Measurements from ENCODE around the gene CSF1R.

The CSF1R gene

GRCh38 chr5:150126921-150127265, 40.5 kb upstream of the CSF1R start:
- Histone ChIP-seq H3K27me3 (ENCODE audit: low read depth, low read length) (no peaks in the 10 kb centered on the region), H3K36me3 (ENCODE audit: control insufficient read depth in 1 of 2, insufficient read depth in 2 of 2, low read length in 2 of 2) (peaks cover 5 to 20% of the 10 kb centered on the region in 2 donors), H3K9me3 (ENCODE audit: control insufficient read depth in 1 of 2, low read length in 2 of 2) (no peaks in the 10 kb centered on the region), H3K27ac (ENCODE audit: low read length) (no peak overlapping the region), H3K4me1 (ENCODE audit: control insufficient read depth in 1 of 2, insufficient read depth in 2 of 2, low read length in 2 of 2) (peaks cover 0 to 12% of the 10 kb centered on the region in 2 donors), H3K4me3 (ENCODE audit: low read depth in 1 of 2, low read length in 2 of 2) (no peak overlapping the region)

DNA sequence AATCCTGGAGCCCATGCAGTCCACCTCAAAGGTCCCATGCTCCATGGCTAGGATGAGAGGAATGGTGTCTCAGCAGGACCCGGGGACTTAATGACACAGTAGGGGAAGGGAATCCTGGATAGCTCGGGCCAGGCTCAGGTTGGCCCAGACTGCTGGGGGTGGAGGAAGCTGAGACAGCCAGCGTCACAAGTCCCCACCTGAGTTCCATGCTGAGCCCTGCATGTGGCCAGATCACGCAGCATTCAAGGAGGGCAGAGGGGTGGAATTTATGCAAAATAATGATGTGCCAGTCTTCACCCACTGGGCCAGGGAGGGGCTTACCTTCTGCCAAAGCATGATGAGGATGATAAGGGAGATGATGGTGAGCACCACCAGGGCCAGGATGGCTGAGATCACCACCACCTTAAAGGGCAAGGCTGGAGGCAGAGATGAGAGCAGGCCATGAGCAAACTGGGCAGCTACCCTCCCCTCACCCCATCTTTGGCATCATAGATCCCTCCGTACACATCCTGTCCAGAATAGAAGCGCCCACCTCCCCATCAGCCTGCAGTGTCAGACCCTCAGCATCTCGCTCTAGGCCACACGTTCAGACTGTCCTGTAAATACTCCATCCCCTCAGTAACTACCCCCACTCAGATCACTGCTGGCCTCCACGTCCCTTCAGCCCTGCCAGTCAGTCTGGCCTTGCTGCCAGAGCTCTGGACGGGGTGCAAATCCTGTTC, 40.0 kb upstream of the CSF1R start:
- Histone ChIP-seq H3K9me3 (ENCODE audit: control insufficient read depth in 1 of 2, low read length in 2 of 2) (no peaks in the 10 kb centered on the region), H3K27ac (ENCODE audit: low read length) (no peak overlapping the region), H3K36me3 (ENCODE audit: control insufficient read depth in 1 of 2, insufficient read depth in 2 of 2, low read length in 2 of 2) (peaks cover 10 to 25% of the 10 kb centered on the region in 2 donors), H3K4me3 (ENCODE audit: low read depth in 1 of 2, low read length in 2 of 2) (no peak overlapping the region), H3K27me3 (ENCODE audit: low read depth, low read length) (no peaks in the 10 kb centered on the region), H3K4me1 (ENCODE audit: control insufficient read depth in 1 of 2, insufficient read depth in 2 of 2, low read length in 2 of 2) (peaks cover 0 to 12% of the 10 kb centered on the region in 2 donors)

DNA sequence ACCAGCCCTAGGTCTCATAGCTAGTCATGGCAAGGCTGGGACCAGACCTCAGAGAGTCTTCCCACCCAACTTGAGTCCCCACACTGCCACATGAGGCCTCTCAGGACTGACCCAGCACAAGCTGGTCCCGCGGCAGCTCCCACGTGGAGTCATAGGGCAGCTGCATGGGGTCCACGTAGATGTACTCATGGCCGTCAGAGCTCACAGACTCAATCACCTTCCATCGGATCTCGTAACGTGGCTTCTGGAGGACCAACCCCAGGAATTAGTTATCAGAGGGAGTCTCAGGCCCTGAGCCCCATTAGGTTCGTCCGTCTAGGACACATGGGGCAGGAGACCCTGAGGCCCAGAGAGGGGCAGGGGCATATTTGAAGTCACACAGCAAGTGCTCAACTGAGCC, 39.0 kb upstream of the CSF1R start:
- H3K9me3 ChIP-seq (ENCODE audit: control insufficient read depth in 1 of 2, low read length in 2 of 2) = no peaks in the 10 kb centered on the region
- peaks cover 0 to 10% of the 10 kb centered on the region in 2 donors for H3K4me1 ChIP-seq (ENCODE audit: control insufficient read depth in 1 of 2, insufficient read depth in 2 of 2, low read length in 2 of 2)
- H3K4me3 ChIP-seq (ENCODE audit: low read depth in 1 of 2, low read length in 2 of 2) = no peak overlapping the region
- no peaks in the 10 kb centered on the region for H3K27me3 ChIP-seq (ENCODE audit: low read depth, low read length)
- no peak overlapping the region for H3K27ac ChIP-seq (ENCODE audit: low read length)
- peaks cover 15 to 35% of the 10 kb centered on the region in 2 donors for H3K36me3 ChIP-seq (ENCODE audit: control insufficient read depth in 1 of 2, insufficient read depth in 2 of 2, low read length in 2 of 2)

DNA sequence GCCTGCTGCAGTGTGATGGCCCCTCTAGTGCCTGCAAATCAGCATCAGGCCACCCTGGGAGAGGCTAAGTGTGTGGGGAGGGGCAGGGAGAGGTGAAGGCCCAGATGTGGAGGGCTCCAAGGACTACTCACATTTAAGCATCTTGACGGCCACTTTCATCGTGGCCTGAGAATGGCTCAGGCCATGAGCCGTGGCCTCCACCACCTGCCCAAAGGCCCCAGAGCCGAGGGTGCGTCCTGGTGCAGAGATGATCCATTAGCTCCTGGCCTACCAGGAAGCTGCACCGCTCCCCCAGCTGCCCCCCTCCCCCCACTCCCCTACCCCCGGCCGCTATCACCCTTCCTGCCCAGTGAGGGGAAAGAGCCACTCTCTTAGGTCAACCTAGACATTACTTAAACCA, 38.2 kb upstream of the CSF1R start:
- Histone ChIP-seq H3K27ac (ENCODE audit: low read length) (no peak overlapping the region), H3K9me3 (ENCODE audit: control insufficient read depth in 1 of 2, low read length in 2 of 2) (no peaks in the 10 kb centered on the region), H3K4me1 (ENCODE audit: control insufficient read depth in 1 of 2, insufficient read depth in 2 of 2, low read length in 2 of 2) (peaks cover 0 to 3% of the 10 kb centered on the region in 2 donors), H3K27me3 (ENCODE audit: low read depth, low read length) (no peaks in the 10 kb centered on the region), H3K4me3 (ENCODE audit: low read depth in 1 of 2, low read length in 2 of 2) (no peak overlapping the region), H3K36me3 (ENCODE audit: control insufficient read depth in 1 of 2, insufficient read depth in 2 of 2, low read length in 2 of 2) (peaks cover 15 to 42% of the 10 kb centered on the region in 2 donors)

GRCh38 chr5:150124111-150124557, 37.8 kb upstream of the CSF1R start:
- H3K27ac ChIP-seq (ENCODE audit: low read length) = no peak overlapping the region

GRCh38 chr5:150123542-150123941, 37.2 kb upstream of the CSF1R start:
- Histone ChIP-seq H3K4me3 (ENCODE audit: low read depth in 1 of 2, low read length in 2 of 2) (no peak overlapping the region), H3K36me3 (ENCODE audit: control insufficient read depth in 1 of 2, insufficient read depth in 2 of 2, low read length in 2 of 2) (peaks cover 10 to 47% of the 10 kb centered on the region in 2 donors)

More at GRCh38 chr5:150124111-150124557, 37.8 kb upstream of the CSF1R start:
- Histone ChIP-seq H3K4me3 (ENCODE audit: low read depth in 1 of 2, low read length in 2 of 2) (no peak overlapping the region), H3K4me1 (ENCODE audit: control insufficient read depth in 1 of 2, insufficient read depth in 2 of 2, low read length in 2 of 2) (no peaks in the 10 kb centered on the region), H3K27me3 (ENCODE audit: low read depth, low read length) (no peaks in the 10 kb centered on the region), H3K9me3 (ENCODE audit: control insufficient read depth in 1 of 2, low read length in 2 of 2) (no peaks in the 10 kb centered on the region), H3K36me3 (ENCODE audit: control insufficient read depth in 1 of 2, insufficient read depth in 2 of 2, low read length in 2 of 2) (peaks cover 12 to 47% of the 10 kb centered on the region in 2 donors)

DNA sequence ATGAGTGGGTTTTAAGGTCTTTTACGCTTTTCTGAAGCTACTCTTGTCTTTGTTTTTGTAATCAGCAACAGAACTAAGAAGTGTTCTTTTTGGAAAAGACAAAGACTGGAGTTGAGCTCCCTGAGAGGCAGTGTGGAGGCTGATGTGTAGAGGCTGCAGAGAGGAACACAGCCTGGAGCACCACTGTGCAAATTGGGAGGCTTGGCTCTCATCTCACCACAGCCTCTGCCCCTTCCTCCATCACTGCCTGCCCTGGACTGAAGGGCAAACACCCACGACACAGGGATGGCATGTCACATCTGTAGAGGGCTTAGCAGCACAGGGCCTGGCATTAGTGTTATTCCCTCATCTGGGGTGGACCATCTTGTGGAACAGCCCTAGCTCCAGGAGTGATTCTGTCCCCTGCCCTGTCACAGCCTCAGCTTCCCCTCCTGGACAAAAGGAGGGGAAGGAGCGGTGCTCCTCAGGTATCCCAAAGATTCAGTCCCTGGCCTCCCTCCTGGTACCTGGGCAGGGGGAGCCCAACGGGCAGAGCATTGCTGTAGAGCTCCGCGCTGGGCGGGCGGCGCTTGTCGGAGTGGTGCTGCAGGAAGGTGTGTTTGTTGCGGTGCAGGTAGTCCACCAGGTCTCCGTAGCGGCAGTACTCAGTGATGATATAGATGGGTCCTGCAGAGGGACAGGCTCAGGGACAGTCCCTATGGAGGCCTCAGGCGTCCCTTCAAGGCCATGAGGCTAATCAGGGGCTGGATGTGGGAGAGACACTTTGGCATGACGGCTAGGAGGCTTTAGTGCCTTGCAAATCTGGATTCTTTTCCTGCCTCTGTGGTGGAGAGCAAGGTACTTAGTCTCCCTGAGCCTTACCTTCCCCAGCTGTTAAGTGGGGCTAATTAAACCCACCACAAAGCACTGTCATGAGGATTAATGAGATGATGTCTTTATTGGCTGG, 36.5 kb upstream of the CSF1R start:
- peaks cover 12 to 47% of the 10 kb centered on the region in 2 donors for H3K36me3 ChIP-seq (ENCODE audit: control insufficient read depth in 1 of 2, insufficient read depth in 2 of 2, low read length in 2 of 2)
- H3K4me3 ChIP-seq (ENCODE audit: low read depth in 1 of 2, low read length in 2 of 2) = no peak overlapping the region
- no peak overlapping the region for H3K27ac ChIP-seq (ENCODE audit: low read length)
- H3K9me3 ChIP-seq (ENCODE audit: control insufficient read depth in 1 of 2, low read length in 2 of 2) = no peaks in the 10 kb centered on the region
- no peaks in the 10 kb centered on the region for H3K27me3 ChIP-seq (ENCODE audit: low read depth, low read length)
- no peaks in the 10 kb centered on the region for H3K4me1 ChIP-seq (ENCODE audit: control insufficient read depth in 1 of 2, insufficient read depth in 2 of 2, low read length in 2 of 2)

More at GRCh38 chr5:150123542-150123941, 37.2 kb upstream of the CSF1R start:
- Histone ChIP-seq H3K27ac (ENCODE audit: low read length) (no peak overlapping the region), H3K9me3 (ENCODE audit: control insufficient read depth in 1 of 2, low read length in 2 of 2) (no peaks in the 10 kb centered on the region), H3K27me3 (ENCODE audit: low read depth, low read length) (no peaks in the 10 kb centered on the region), H3K4me1 (ENCODE audit: control insufficient read depth in 1 of 2, insufficient read depth in 2 of 2, low read length in 2 of 2) (no peaks in the 10 kb centered on the region)

DNA sequence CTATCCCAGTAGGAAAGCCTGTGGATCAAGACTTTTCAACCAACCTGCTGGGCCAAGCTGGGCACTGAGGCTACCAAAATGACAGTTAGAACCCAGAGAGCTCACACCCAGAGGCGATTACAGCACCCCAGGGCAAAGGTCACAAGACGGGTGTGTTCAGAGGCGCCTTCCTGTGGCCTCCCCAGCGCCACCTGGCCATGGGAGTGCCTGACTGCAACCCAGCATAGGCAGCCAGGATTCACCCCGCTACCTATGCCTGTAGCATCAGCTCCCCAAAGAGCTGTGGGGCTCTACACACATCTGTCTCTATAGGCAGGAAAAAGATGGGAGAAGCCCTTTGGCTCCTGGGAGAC, 35.8 kb upstream of the CSF1R start:
- H3K27me3 ChIP-seq (ENCODE audit: low read depth, low read length) = no peaks in the 10 kb centered on the region
- H3K27ac ChIP-seq (ENCODE audit: low read length) = no peak overlapping the region
- no peak overlapping the region for H3K4me3 ChIP-seq (ENCODE audit: low read depth in 1 of 2, low read length in 2 of 2)
- H3K9me3 ChIP-seq (ENCODE audit: control insufficient read depth in 1 of 2, low read length in 2 of 2) = no peaks in the 10 kb centered on the region
- no peaks in the 10 kb centered on the region for H3K4me1 ChIP-seq (ENCODE audit: control insufficient read depth in 1 of 2, insufficient read depth in 2 of 2, low read length in 2 of 2)
- peaks cover 17 to 52% of the 10 kb centered on the region in 2 donors for H3K36me3 ChIP-seq (ENCODE audit: control insufficient read depth in 1 of 2, insufficient read depth in 2 of 2, low read length in 2 of 2)

DNA sequence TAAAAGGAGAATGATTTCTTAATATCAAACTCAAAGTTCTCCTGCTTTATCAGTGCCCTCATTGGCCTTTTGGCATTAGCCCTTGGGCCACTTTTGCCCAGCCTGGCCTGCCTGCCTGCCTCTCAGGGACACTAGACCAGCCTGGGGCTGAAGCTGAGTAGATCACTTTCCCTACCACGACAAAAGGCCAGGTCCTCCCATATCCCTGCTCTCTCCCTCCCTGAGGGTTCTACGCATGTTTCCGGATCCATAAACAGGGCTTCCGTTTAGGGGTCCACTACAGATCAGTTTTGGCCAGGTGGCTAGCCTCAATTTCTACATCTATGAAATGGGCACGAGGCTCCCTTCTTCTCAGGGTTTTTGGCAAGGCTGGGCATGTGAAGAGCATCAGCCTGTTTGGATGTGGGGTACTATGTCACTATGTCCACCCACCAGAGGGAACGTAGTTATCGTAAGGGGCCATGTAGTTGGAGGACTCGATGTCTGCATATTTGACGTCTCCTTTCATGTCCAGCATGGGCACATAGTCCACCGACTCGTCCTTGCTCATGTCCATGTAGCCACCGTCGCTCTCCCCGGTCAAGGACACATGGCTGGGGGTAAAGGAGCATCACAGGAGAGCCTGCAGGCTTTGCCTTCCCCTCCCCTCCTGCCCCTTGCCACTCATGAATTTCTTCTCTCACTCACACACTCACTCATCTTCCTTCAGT, 35.2 kb upstream of the CSF1R start:
- Histone ChIP-seq H3K9me3 (ENCODE audit: control insufficient read depth in 1 of 2, low read length in 2 of 2) (no peaks in the 10 kb centered on the region), H3K36me3 (ENCODE audit: control insufficient read depth in 1 of 2, insufficient read depth in 2 of 2, low read length in 2 of 2) (peaks cover 20 to 52% of the 10 kb centered on the region in 2 donors), H3K4me3 (ENCODE audit: low read depth in 1 of 2, low read length in 2 of 2) (no peak overlapping the region), H3K4me1 (ENCODE audit: control insufficient read depth in 1 of 2, insufficient read depth in 2 of 2, low read length in 2 of 2) (no peaks in the 10 kb centered on the region), H3K27ac (ENCODE audit: low read length) (no peak overlapping the region), H3K27me3 (ENCODE audit: low read depth, low read length) (no peaks in the 10 kb centered on the region)

DNA sequence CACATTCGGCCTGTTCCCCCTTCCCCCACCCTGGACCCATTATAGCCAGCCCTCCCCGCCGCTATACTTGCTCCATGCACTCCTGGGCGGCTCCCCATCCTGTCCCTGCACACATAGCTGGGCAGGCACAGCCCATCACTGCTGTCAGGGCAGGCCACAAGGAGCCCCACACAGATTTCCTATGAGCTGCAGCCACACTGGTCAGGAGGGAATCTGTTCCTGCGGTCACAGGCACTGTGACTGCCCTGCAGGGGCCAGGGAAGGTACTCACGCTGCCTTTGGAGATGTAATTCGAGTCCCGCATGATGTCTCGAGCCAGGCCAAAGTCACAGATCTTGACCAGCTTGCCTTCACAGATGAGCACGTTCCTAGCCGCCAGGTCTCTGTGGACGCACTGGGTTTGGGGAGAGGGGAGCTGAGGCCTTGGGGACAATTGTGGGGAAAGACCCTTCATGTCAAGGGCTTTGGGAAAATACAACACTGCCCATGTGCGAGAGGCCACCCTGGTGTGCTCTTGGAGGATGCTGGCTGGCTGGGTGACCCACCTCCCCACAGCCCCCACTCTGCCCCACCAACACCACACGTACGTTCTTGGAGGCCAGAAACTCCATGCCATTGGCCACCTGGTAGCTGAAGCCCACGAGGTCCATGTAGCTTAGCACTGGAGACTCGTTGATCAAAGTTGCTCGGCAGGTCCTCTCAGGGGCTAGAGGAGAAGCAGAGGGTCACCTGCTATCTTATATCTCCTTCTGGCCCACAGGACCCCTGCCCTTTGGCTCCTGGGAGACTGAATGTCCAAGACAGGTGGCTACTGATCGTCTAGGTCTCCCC, 34.5 kb upstream of the CSF1R start:
- Histone ChIP-seq H3K27ac (ENCODE audit: low read length) (no peak overlapping the region), H3K36me3 (ENCODE audit: control insufficient read depth in 1 of 2, insufficient read depth in 2 of 2, low read length in 2 of 2) (peaks cover 20 to 48% of the 10 kb centered on the region in 2 donors), H3K4me1 (ENCODE audit: control insufficient read depth in 1 of 2, insufficient read depth in 2 of 2, low read length in 2 of 2) (no peaks in the 10 kb centered on the region), H3K9me3 (ENCODE audit: control insufficient read depth in 1 of 2, low read length in 2 of 2) (no peaks in the 10 kb centered on the region), H3K27me3 (ENCODE audit: low read depth, low read length) (no peaks in the 10 kb centered on the region), H3K4me3 (ENCODE audit: low read depth in 1 of 2, low read length in 2 of 2) (no peak overlapping the region)
